Ascending aorta (tissue), 2 donors: ENCODE data around the gene GPAM. TPM values are rescaled to one million over a fixed set of nuclear protein-coding genes. Genes with fewer than 3 reads are reported as not detected.

Source experiments
- DNase-seq, 2 donors: peaks; one replicate each; pipeline ENCODE4 v3.0.0-alpha.2; 2019; ENCODE audit warnings: low spot score in 2 of 2
- H3K27ac ChIP-seq, 2 donors: fragments of 200-600 bp; sonication (generic); one replicate each; pipeline ENCODE4 v1.5.1; 2016 to 2017; ENCODE audit warnings: mild to moderate bottlenecking in 1 of 2
- H3K27me3 ChIP-seq: fragments of 200-600 bp; sonication (generic); one replicate; pipeline ENCODE4 v1.5.1; 2017
- H3K36me3 ChIP-seq, 2 donors: fragments of 200-600 bp; sonication (generic); one replicate each; pipeline ENCODE4 v1.5.1; 2016
- H3K4me1 ChIP-seq, 2 donors: fragments of 200-600 bp; sonication (generic); one replicate each; pipeline ENCODE4 v1.5.1; 2016 to 2017; ENCODE audit warnings: mild to moderate bottlenecking in 1 of 2
- H3K4me3 ChIP-seq, 2 donors: fragments of 200-600 bp; sonication (generic); one replicate each; pipeline ENCODE4 v1.5.1; 2016 to 2017; ENCODE audit warnings: mild to moderate bottlenecking in 1 of 2
- H3K9me3 ChIP-seq, 2 donors: fragments of 200-600 bp; sonication (generic); one replicate each; pipeline ENCODE4 v1.5.1; 2016
- intact Hi-C: fragments of 100-400 bp; cut with DNase I; formaldehyde crosslinking; loops from one replicate; pipeline ENCODE4 v1.15.1; 2023
- total RNA-seq: library from RNA; depleted of rRNA; stranded (reverse); fragments of >200 nt; gene quantifications from one replicate; pipeline ENCODE4 v1.1.0, GENCODE V29; 2016
- TF ChIP-seq, protein P1 (sequence below), 3 experiments: fragments of 200-600 bp in 2 of 3; fragments of 450-650 bp in 1 of 3; sonication (generic) in 2 of 3; IDR thresholded peaks; one replicate each; pipeline ENCODE4 v1.5.1; 2016 to 2019; ENCODE audit warnings: antibody characterized with exemption in 3 of 3, mild to moderate bottlenecking in 1 of 3, moderate library complexity in 1 of 3

The GPAM gene
- total RNA-seq, 1 donor from 2014 or later: 3.2 TPM

DNA sequence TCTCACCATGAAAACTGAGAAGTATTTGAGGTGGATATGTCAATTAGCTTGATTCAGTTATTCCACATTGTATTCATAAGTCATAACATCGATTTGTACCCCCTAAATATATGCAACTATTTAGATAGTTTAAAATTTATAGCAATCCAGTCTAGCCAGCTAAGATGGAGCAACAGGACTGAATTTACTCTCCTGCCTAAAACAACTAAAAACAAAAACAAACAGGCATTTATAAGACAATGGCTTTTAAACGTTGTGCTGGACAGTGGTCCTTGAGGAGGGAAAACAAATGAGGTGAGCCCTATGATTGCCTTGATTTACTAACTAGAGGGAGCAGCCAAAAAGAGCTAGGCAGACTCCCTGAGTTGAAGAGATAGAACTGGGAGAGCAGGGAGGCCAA is 814 bp upstream of the GPAM start:
- H3K27ac ChIP-seq: peak overlapping the region; percentile 73 to 82
- no peaks in the 10 kb centered on the region for H3K27me3 ChIP-seq
- peak overlapping the region; percentile 85 to 87 for H3K4me3 ChIP-seq
- TF ChIP-seq, protein P1, sequence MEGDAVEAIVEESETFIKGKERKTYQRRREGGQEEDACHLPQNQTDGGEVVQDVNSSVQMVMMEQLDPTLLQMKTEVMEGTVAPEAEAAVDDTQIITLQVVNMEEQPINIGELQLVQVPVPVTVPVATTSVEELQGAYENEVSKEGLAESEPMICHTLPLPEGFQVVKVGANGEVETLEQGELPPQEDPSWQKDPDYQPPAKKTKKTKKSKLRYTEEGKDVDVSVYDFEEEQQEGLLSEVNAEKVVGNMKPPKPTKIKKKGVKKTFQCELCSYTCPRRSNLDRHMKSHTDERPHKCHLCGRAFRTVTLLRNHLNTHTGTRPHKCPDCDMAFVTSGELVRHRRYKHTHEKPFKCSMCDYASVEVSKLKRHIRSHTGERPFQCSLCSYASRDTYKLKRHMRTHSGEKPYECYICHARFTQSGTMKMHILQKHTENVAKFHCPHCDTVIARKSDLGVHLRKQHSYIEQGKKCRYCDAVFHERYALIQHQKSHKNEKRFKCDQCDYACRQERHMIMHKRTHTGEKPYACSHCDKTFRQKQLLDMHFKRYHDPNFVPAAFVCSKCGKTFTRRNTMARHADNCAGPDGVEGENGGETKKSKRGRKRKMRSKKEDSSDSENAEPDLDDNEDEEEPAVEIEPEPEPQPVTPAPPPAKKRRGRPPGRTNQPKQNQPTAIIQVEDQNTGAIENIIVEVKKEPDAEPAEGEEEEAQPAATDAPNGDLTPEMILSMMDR (IDR thresholded peaks at IDR 0.05): no peak
- no peaks in the 10 kb centered on the region for H3K9me3 ChIP-seq
- peaks cover 0 to 17% of the 10 kb centered on the region in 2 donors for H3K4me1 ChIP-seq
- no peak for DNase-seq
- H3K36me3 ChIP-seq: peaks cover 4 to 8% of the 10 kb centered on the region in 2 donors
- intact Hi-C loops: loop anchor here (5.0 kb wide), 3 partner anchors 123 to 263 kb away; partner anchors contain the start of genes VTI1A and ZDHHC6

DNA sequence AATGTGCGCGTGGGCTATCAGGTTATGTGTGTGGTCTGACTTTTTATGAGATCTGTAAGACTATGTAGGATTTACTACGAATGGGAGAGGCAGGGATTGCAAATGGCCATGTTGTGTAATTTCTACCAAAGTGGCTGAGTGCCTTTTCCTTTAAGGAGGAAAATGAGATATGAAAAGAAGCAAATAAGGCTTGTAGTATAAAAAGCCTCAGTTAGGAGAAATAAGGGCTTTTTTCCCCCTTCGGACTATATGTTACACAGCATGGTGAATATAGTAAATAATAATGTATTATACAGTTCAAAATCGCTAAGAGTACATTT is 447 bp upstream of the GPAM start:
- peak overlapping the region; percentile 85 to 87 for H3K4me3 ChIP-seq
- TF ChIP-seq, protein P1 (IDR thresholded peaks at IDR 0.05): no peak
- H3K4me1 ChIP-seq: peaks cover 0 to 17% of the 10 kb centered on the region in 2 donors
- no peak for DNase-seq
- H3K27me3 ChIP-seq: no peaks in the 10 kb centered on the region
- peak overlapping the region; percentile 73 to 82 for H3K27ac ChIP-seq
- intact Hi-C loops: loop anchor here (5.0 kb wide), 3 partner anchors 123 to 263 kb away; partner anchors contain the start of genes VTI1A and ZDHHC6
- peaks cover 4 to 8% of the 10 kb centered on the region in 2 donors for H3K36me3 ChIP-seq
- H3K9me3 ChIP-seq: no peaks in the 10 kb centered on the region

DNA sequence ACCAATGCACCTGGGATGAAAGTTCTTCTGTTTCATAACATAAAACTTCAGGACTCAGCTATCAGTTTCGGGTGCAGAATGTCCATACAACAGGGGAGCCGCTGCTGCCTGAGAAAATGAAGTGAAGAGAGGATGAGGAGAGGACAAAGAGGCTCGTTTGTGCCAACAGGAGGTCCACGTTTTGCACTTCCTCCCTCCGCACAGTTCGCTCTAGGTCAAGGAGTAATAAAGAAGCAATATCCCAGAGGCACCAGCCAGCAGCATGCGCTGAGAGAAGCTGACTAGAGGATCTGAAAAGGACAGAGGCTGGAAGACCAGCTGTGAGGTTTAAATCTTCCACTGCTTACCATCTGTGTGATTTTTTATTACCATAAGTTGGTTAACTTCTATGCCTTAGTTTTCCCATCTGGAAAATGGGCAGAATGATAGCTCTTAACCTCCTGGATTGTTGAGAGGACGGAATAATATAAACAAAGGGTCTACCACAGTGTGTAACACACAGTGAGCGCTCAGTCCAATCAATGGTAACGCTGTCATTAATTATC is 709 bp downstream of the GPAM start:
- intact Hi-C loops: loop anchor here (2.0 to 5.0 kb wide), 4 partner anchors 26 to 264 kb away; partner anchors contain the start of genes VTI1A and ZDHHC6
- TF ChIP-seq, protein P1 (IDR thresholded peaks at IDR 0.05): no peak
- H3K36me3 ChIP-seq: peaks cover 4 to 14% of the 10 kb centered on the region in 2 donors
- H3K9me3 ChIP-seq: no peaks in the 10 kb centered on the region
- H3K27ac ChIP-seq: peak overlapping the region; percentile 73 to 82
- DNase-seq: no peak
- peaks cover 0 to 17% of the 10 kb centered on the region in 2 donors for H3K4me1 ChIP-seq
- H3K27me3 ChIP-seq: no peaks in the 10 kb centered on the region
- H3K4me3 ChIP-seq: peak overlapping the region; percentile 85 to 87

DNA sequence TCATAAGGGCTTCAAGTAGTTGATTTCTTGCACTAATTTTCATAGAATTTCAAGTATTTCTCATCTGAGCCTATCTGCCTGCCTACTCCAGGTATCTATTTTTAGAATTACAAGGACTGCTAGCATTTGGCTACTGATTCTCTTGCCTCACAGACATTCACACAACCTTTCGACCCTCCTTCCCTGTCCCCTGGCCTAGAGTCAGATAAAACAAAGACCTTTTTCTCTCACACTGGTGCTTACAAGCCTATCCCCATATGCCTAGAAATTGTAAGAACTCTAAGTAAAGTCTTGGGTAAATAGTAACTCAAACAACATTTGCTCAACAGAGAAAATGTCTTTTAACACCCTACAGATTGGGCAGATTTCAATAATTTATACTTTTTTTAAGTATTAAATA is 6.3 kb downstream of the GPAM start:
- H3K27ac ChIP-seq: no peak overlapping the region
- peaks cover 0 to 3% of the 10 kb centered on the region in 2 donors for H3K4me1 ChIP-seq
- intact Hi-C loops: no loop called here
- H3K36me3 ChIP-seq: peaks cover 21 to 54% of the 10 kb centered on the region in 2 donors
- DNase-seq: no peak
- no peak overlapping the region for H3K4me3 ChIP-seq
- TF ChIP-seq, protein P1 (IDR thresholded peaks at IDR 0.05): no peak
- H3K9me3 ChIP-seq: no peaks in the 10 kb centered on the region
- no peaks in the 10 kb centered on the region for H3K27me3 ChIP-seq

DNA sequence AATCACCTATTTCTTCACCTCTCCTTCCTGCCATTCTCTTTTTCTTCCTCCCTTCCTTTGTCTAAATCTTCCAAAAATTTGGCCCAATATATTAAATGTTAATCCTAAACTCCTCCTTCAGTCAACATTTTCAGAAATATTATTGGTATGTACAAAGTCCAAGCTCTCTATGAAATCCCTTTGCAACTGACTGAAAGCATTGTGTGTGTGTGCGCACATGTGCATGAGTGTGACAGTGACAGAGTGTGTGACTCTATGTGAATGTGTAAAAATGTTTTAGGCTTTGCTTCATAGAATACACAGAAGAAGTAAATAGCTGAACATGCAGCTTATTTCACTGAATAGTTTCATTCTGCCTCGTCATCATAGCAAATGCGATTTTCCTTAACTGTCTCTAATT is 7.0 kb downstream of the GPAM start:
- no peaks in the 10 kb centered on the region for H3K27me3 ChIP-seq
- H3K27ac ChIP-seq: no peak overlapping the region
- no peak for DNase-seq
- no peaks in the 10 kb centered on the region for H3K9me3 ChIP-seq
- no peak overlapping the region for H3K4me3 ChIP-seq
- peaks cover 0 to 3% of the 10 kb centered on the region in 2 donors for H3K4me1 ChIP-seq
- intact Hi-C loops: no loop called here
- TF ChIP-seq, protein P1 (IDR thresholded peaks at IDR 0.05): no peak
- H3K36me3 ChIP-seq: peaks cover 21 to 58% of the 10 kb centered on the region in 2 donors
